VCaP (cell line): ENCODE measurements around the gene PLPPR5.
A peak's percentile ranks its signal among the peaks of the same experiment; 100 is the strongest.

Experiments
- H3K27ac ChIP-seq: fragments of 450-650 bp; 2 replicates; pipeline ENCODE4 v1.5.1; 2017
- CTCF ChIP-seq: fragments of 450-650 bp; conservative IDR thresholded peaks from 2 replicates; pipeline ENCODE4 v1.5.1; 2017; ENCODE audit warnings: mild to moderate bottlenecking, moderate library complexity

The PLPPR5 gene

DNA sequence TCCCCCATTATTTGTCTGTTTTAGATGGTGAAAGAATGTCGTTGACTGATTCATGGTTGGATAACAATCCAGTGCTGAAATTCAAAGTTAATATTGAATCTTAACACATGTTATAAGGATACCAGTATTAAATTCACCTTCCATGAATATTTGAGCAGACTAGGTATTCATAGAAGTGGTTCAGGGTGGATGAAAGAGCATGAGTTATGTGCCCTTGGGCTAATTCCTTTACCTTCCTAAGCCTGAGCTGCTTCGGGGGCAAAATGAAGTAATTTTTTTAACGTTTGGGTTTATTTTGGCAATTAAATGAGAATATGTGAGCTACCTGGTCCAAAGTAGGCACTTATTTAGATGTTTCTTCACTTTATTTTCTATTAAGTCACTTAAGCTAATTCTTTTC is 2.7 kb upstream of the PLPPR5 start:
- no peak for TF ChIP-seq CTCF
- no peak overlapping the region for H3K27ac ChIP-seq

DNA sequence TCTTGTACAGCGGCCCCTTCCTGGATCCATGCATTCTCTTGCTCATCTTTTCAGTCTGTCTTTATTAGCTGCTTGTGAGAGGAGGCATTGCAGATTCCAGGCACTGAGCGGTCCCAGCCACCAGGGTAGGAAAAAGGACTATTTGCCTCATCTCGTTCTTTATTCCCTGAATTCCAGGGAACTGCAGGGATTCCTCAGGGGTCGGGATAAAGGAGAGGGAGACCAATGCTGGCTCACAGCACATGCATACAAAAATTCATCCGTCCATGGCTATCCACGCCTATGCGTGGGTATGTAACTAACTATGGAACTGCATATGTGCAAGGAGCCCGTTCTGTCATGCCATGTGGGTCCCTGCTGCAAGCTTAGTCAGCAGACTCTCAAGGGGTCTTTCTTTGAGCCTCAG is 879 bp upstream of the PLPPR5 start:
- no peak for TF ChIP-seq CTCF
- H3K27ac ChIP-seq = no peak overlapping the region

- H3K27ac ChIP-seq = no peak overlapping the region
- TF ChIP-seq CTCF = no peak
Measured at GRCh38 chr1:99004254-99004860, 304 bp downstream of the PLPPR5 start.

- no peak for TF ChIP-seq CTCF
- H3K27ac ChIP-seq = no peak overlapping the region
Measured at GRCh38 chr1:99003581-99004253, 944 bp downstream of the PLPPR5 start.

DNA sequence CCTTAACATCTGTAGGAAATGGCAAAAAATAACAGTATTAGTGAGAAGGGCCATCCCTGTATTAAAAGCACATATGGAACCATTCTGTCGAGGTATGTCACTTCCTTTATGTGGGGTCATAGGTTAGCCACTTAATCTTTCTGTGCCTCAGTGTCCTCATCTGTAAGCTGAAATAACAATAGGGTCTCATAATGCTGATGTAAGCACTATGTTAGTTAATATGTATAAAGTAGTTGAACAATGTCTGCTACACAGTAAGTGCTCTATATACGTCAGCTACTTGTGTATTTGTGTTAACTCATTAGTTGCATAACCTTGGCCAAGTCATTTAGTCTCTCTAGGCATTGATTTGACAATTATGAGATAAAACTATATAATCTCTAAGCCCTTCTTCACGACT is 11.8 kb downstream of the PLPPR5 start:
- TF ChIP-seq CTCF = no peak

GRCh38 chr1:98991127-98992012 is 13.3 kb downstream of the PLPPR5 start:
- TF ChIP-seq CTCF = peak; percentile 78
- no peak overlapping the region for H3K27ac ChIP-seq

More for the DNA sequence above, 11.8 kb downstream of the PLPPR5 start:
- no peak overlapping the region for H3K27ac ChIP-seq

GRCh38 chr1:98989556-98989907 is 15.1 kb downstream of the PLPPR5 start:
- H3K27ac ChIP-seq = no peak overlapping the region
- no peak for TF ChIP-seq CTCF
